Measurements from ENCODE around the gene SMAD3. TPM values are rescaled to one million over a fixed set of nuclear protein-coding genes. Genes with fewer than 3 reads are reported as not detected.

Gene SMAD3
- total and polyA plus RNA-seq, 2 of the 4 experiments (the other 2 are of a cell fraction): 71.0 to 177 TPM

DNA sequence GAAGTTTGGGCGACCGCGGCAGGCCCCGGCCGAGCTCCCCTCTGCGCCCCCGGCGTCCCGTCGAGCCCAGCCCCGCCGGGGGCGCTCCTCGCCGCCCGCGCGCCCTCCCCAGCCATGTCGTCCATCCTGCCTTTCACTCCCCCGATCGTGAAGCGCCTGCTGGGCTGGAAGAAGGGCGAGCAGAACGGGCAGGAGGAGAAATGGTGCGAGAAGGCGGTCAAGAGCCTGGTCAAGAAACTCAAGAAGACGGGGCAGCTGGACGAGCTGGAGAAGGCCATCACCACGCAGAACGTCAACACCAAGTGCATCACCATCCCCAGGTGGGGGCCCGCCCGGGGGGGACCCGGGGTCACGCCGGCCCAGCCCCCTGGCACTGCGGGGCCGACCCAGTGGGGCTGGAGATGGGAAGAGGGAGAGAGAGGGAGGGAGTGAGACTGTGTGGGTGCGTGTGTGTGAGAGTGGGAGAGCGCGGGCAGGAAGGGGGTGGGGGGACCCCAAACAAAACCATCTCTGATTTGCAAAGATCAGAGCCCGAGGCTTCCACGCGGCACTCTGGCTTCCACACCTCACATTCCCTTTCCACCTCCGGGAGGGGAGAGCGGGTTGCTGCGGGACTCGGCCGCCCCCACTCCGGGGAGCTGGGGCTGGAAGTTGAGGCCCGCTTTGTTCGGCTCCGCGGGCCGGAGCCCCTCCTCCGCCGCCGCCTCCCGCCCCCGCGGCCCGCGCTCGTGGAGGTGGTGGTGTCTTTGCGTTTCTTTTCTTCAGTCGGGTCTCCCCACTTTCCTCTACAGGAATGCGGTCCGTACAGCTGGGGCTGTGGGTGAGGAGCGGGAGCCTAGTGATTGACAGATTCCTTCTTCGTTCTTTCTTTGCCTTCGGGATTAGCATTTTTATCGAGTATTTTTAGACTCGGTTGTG, 898 bp downstream of the SMAD3 start:
- peak overlapping the region; percentile 89 for H3K56ac ChIP-seq (ENCODE audit: extremely low read depth, insufficient read depth, low read length)
- CTCF ChIA-PET: interaction anchor here (1.1 kb wide), 1 partner anchor 119 kb away, joined by 4 read pairs; no protein-coding TSS in a partner anchor
- H2BK20ac ChIP-seq (ENCODE audit: low read depth, low read length): 0 out of 2 replicates have a peak overlapping the region, but pooled peaks have one; percentile 42
- H4K20me1 ChIP-seq (ENCODE audit: insufficient read depth, low read length): peaks cover 52% of the 10 kb centered on the region
- ATAC-seq (ENCODE audit: low read depth): no peak
- H3K9me3 ChIP-seq (ENCODE audit: control insufficient read depth, insufficient read depth, low read length): no peaks in the 10 kb centered on the region
- peak overlapping the region; percentile 80 for H2BK120ac ChIP-seq (ENCODE audit: low read depth, low read length)
- intact Hi-C loops (cut with micrococcal nuclease) (loop anchor here (5.0 to 10.0 kb wide), 3 partner anchors 61 to 769 kb away; no protein-coding TSS in a partner anchor), dilution Hi-C loops (cut with HindIII; ENCODE audit: low sequenced_read_pairs, unreplicated experiment) (no loop called here), in situ Hi-C loops (cut with MboI; ENCODE audit: low sequenced_read_pairs) (loop anchor here (5.0 to 10.0 kb wide), 2 partner anchors 114 to 369 kb away; no protein-coding TSS in a partner anchor)
- peak overlapping the region; percentile 92 for H3K27ac ChIP-seq (ENCODE audit: insufficient read depth, low read length)
- H4K91ac ChIP-seq (ENCODE audit: insufficient read depth, low read depth, low read length): peak overlapping the region; percentile 79
- H3K4me1 ChIP-seq (ENCODE audit: control insufficient read depth, insufficient read depth, low read length): peaks cover 14% of the 10 kb centered on the region
- no TSS peak for BruUV-seq (replicated peaks)
- H2BK5ac ChIP-seq (ENCODE audit: low read depth, low read length, poor library complexity, severe bottlenecking): peak overlapping the region; percentile 84
- H3K14ac ChIP-seq (replicated peaks; ENCODE audit: low read depth, low read length): peak overlapping the region; percentile 96
- TF ChIP-seq CHD1 (IDR thresholded peaks at IDR 0.05; ENCODE audit: low read depth, low read length): peak; percentile 2
- TF ChIP-seq MXI1 (IDR thresholded peaks at IDR 0.05; ENCODE audit: borderline replicate concordance, low read depth, low read length): no peak
- no peak for TF ChIP-seq BHLHE40 (IDR thresholded peaks at IDR 0.05; ENCODE audit: low read depth, low read length)
- no peak; the same call in 1 of the 2 replicates for TF ChIP-seq CTCF (conservative IDR thresholded peaks at IDR 0.05; ENCODE audit: low read depth, low read length)
- no peak for TF ChIP-seq CEBPB (IDR thresholded peaks at IDR 0.05; ENCODE audit: low read depth, low read length)
- H3K4ac ChIP-seq (ENCODE audit: low read depth, low read length): peak overlapping the region; percentile 89
- POLR2A ChIA-PET (ENCODE audit: unreplicated experiment): interaction anchor here (0.6 to 1.4 kb wide), 6 partner anchors 17 to 58 kb away, joined by 3 to 6 read pairs (median 3); no protein-coding TSS in a partner anchor
- H3K18ac ChIP-seq (ENCODE audit: low read depth, low read length): peak overlapping the region; percentile 89
- H3K4me3 ChIP-seq (ENCODE audit: insufficient read depth, low read depth, low read length): peak overlapping the region; percentile 96
- peak overlapping the region; percentile 85 for H2AK5ac ChIP-seq (ENCODE audit: low read depth, low read length)
- DNase-seq: peak; percentile 28
- peaks cover 24% of the 10 kb centered on the region for H3K36me3 ChIP-seq (ENCODE audit: control insufficient read depth, insufficient read depth, low read length)
- peak overlapping the region; percentile 21 for H4K5ac ChIP-seq (ENCODE audit: low read depth, low read length)
- H3K23ac ChIP-seq (ENCODE audit: low read depth, low read length): peak overlapping the region; percentile 94
- H3K27me3 ChIP-seq (ENCODE audit: control insufficient read depth, insufficient read depth, low read length): no peaks in the 10 kb centered on the region
- H2AK9ac ChIP-seq (replicated peaks; ENCODE audit: low read depth, low read length, poor library complexity): peak overlapping the region; percentile 94
- peak overlapping the region; percentile 44 to 73 for H4K8ac ChIP-seq (ENCODE audit: low read depth in 2 of 2, low read length in 2 of 2)
- WGBS, 2 experiments (ENCODE audit: extremely low coverage in 2 of 2, insufficient read length in 1 of 2): 7% methylated on average over 3 of the region's 72 CpGs; no CpG with 5 or more reads in 1 of the 2 experiments
- peak overlapping the region; percentile 97 for H3K4me2 ChIP-seq (ENCODE audit: low read depth, low read length)
- H2BK15ac ChIP-seq (ENCODE audit: low read depth, low read length): no peak overlapping the region; the same call in 2 of the 3 replicates
- peak overlapping the region; percentile 94 for H3K9ac ChIP-seq (ENCODE audit: low read depth, low read length)
- H3K79me1 ChIP-seq (ENCODE audit: low read depth in 1 of 2, low read length in 2 of 2): peaks cover 0 to 23% of the 10 kb centered on the region in 2 experiments; a peak in 2 of 4 replicates
- H3K9me1 ChIP-seq (ENCODE audit: insufficient read depth, low read length): peaks cover 11% of the 10 kb centered on the region
- peak overlapping the region; percentile 77 for H2AFZ ChIP-seq (replicated peaks; ENCODE audit: low read length, poor library complexity)
